GM12865 (cell line): ENCODE measurements around the gene FGF1.

Experiments used
- DNase-seq: peaks from one replicate; pipeline ENCODE4 v3.0.0; 2010; ENCODE audit warnings: low read depth
- H3K4me3 ChIP-seq: 2 replicates; pipeline ENCODE4 v1.5.1; 2011; ENCODE audit warnings: mild to moderate bottlenecking, low read depth, low read length, control low read depth
- TF ChIP-seq, protein P1 (sequence below): IDR thresholded peaks from 2 replicates; pipeline ENCODE4 v1.5.1; 2011; ENCODE audit warnings: low read length, control low read depth, low read depth, inconsistent platforms; ENCODE audit not compliant: insufficient read depth; ENCODE audit errors: missing control alignments

The FGF1 gene

DNA sequence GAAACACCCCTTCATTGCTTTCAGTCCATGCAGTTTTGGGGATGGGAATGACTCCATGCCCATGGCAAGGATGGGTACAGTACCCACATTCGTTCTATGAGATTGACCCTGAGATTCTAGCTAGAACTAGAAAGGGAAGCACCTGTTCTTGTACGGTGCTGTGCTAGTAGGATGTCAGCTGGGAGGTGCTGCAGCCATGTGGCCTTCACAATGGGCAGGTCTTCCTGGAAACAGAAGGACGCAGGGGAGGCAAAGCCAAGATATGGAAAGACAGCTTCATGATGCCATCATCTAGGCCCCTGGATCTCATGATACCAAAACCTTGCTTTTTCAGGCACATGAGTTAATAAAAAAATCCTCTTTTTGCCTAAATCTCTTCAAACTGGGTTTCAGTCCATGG lies 10.5 kb upstream of the FGF1 start:
- H3K4me3 ChIP-seq: no peak overlapping the region
- DNase-seq: no peak
- TF ChIP-seq, protein P1, sequence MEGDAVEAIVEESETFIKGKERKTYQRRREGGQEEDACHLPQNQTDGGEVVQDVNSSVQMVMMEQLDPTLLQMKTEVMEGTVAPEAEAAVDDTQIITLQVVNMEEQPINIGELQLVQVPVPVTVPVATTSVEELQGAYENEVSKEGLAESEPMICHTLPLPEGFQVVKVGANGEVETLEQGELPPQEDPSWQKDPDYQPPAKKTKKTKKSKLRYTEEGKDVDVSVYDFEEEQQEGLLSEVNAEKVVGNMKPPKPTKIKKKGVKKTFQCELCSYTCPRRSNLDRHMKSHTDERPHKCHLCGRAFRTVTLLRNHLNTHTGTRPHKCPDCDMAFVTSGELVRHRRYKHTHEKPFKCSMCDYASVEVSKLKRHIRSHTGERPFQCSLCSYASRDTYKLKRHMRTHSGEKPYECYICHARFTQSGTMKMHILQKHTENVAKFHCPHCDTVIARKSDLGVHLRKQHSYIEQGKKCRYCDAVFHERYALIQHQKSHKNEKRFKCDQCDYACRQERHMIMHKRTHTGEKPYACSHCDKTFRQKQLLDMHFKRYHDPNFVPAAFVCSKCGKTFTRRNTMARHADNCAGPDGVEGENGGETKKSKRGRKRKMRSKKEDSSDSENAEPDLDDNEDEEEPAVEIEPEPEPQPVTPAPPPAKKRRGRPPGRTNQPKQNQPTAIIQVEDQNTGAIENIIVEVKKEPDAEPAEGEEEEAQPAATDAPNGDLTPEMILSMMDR: no peak

GRCh38 chr5:142694092-142694856 lies 8.4 kb upstream of the FGF1 start:
- DNase-seq: no peak
- H3K4me3 ChIP-seq: no peak overlapping the region
- TF ChIP-seq, protein P1: no peak

DNA sequence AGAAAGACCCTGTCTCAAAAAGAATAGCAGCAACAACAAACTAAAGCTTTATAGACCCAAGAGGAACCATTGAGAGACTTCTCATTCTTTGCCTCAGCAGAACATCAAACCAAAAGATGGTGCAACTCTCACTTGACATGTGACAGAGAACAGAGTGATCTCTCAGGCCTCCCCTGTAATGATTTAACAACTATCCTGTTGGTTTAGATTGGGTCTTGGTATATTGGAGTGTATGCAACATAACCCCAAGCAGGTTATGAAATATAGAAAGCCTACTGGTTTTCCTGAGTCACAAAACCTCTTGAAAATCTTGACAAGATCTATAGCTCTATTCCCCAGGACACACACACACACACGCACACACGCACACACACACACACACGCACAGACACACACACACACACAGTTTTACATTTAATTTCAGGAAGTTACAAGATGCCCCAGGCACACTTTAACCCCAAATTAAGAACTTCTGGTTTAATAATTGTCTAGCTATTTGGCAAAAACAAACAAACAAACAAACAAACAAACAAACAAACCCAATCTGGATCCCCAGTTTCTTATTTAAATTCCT lies 6.5 kb upstream of the FGF1 start:
- no peak for DNase-seq
- no peak overlapping the region for H3K4me3 ChIP-seq
- TF ChIP-seq, protein P1: no peak

GRCh38 chr5:142690667-142691066 lies 4.8 kb upstream of the FGF1 start:
- no peak overlapping the region for H3K4me3 ChIP-seq
- no peak for DNase-seq
- TF ChIP-seq, protein P1: no peak

- H3K4me3 ChIP-seq: no peak overlapping the region
- TF ChIP-seq, protein P1: no peak
- DNase-seq: no peak
These were observed 3.2 kb upstream of the FGF1 start for GRCh38 chr5:142689081-142689480.

DNA sequence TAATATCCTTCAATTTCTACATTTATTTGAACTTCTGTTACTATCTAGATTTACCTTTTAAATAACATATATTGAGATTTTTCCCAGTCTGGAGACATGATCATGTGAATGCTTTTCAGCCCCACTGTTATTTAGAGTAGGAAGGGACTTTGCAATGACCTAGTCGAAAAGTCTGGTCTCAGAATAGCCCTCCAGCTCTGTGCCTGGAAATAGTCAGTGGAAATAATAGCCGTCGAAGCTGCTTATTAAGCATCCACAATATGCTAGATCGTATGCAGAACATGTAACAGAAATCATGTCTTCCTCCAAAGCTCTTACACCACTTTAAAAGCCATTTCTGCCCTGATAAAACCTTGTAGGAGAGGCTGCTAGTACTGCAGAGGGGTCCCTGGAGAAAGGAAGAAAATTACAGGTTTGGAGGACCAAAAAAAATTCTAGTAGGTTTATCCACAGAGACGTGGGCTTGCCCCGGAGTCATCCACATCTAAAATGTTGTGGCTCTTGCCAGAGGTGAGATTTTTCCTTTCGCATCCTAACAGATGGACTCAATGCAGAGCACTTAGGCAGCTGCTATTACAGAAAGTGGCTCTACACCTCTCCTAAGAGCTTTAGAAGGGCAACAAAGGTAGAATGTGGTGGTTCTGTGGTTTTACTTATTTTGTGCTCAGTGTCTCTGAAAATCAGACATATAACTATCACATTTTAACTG lies 2.5 kb upstream of the FGF1 start:
- TF ChIP-seq, protein P1: no peak
- H3K4me3 ChIP-seq: no peak overlapping the region
- no peak for DNase-seq

GRCh38 chr5:142686968-142687367 lies 1.1 kb upstream of the FGF1 start:
- no peak for DNase-seq
- TF ChIP-seq, protein P1: no peak
- H3K4me3 ChIP-seq: no peak overlapping the region
